Neural cell (in vitro differentiated cells): ENCODE data around the gene PCLO. TPM values are rescaled to one million over a fixed set of nuclear protein-coding genes. Genes with fewer than 3 reads are reported as not detected.

ENCODE experiments used
- H2AFZ ChIP-seq: fragments of 200-600, 300-800 bp; sonication (generic), shearing (Covaris generic); 2 replicates; pipeline ENCODE4 v1.6.0; 2014; ENCODE audit warnings: low read depth, mild to moderate bottlenecking, antibody characterized with exemption, low read length, moderate library complexity
- H3F3A ChIP-seq: fragments of 200-600 bp; shearing (Covaris generic); 2 replicates; pipeline ENCODE4 v1.6.1; 2016; ENCODE audit warnings: mild to moderate bottlenecking, moderate library complexity, mixed read lengths, antibody characterized with exemption, low read length; ENCODE audit not compliant: insufficient read depth, poor library complexity, severe bottlenecking
- H3K27ac ChIP-seq: fragments of 200-600, 300-800 bp; sonication (generic), shearing (Covaris generic); 2 replicates; pipeline ENCODE4 v1.5.1; 2014; ENCODE audit warnings: mild to moderate bottlenecking, low read length, moderate library complexity
- H3K27me3 ChIP-seq: fragments of 300-800, 200-600 bp; sonication (generic), shearing (Covaris generic); 2 replicates; pipeline ENCODE4 v1.6.0; 2014; ENCODE audit warnings: mild to moderate bottlenecking, low read depth, low read length, moderate library complexity; ENCODE audit not compliant: insufficient read depth
- H3K36me3 ChIP-seq: fragments of 300-800, 200-600 bp; sonication (generic), shearing (Covaris generic); 2 replicates; pipeline ENCODE4 v1.5.1; 2014; ENCODE audit warnings: mild to moderate bottlenecking, antibody characterized with exemption, low read length, moderate library complexity; ENCODE audit not compliant: insufficient read depth
- H3K4me2 ChIP-seq: fragments of 300-800, 200-600 bp; sonication (generic), shearing (Covaris generic); 2 replicates; pipeline ENCODE4 v1.6.0; 2014; ENCODE audit warnings: mild to moderate bottlenecking, low read length
- H3K4me3 ChIP-seq: fragments of 300-800, 200-600 bp; sonication (generic), shearing (Covaris generic); 2 replicates; pipeline ENCODE4 v1.5.1; 2014; ENCODE audit warnings: mild to moderate bottlenecking, low read length, moderate library complexity
- H3K79me2 ChIP-seq: fragments of 200-600 bp; shearing (Covaris generic); replicated peaks from 2 replicates; pipeline ENCODE4 v1.6.0; 2014; ENCODE audit warnings: mild to moderate bottlenecking, low read length, moderate library complexity; ENCODE audit not compliant: insufficient read depth
- H3K9ac ChIP-seq: fragments of 300-800, 200-600 bp; sonication (generic), shearing (Covaris generic); 2 replicates; pipeline ENCODE4 v1.6.1; 2016; ENCODE audit warnings: mild to moderate bottlenecking, low read length, mixed read lengths
- H3K9me2 ChIP-seq: fragments of 200-600 bp; shearing (Covaris generic); 2 replicates; pipeline ENCODE4 v1.6.1; 2016; ENCODE audit warnings: mild to moderate bottlenecking, low read length, mixed read lengths; ENCODE audit not compliant: insufficient read depth
- H3K9me3 ChIP-seq: fragments of 200-600, 300-800 bp; sonication (generic), shearing (Covaris generic); 2 replicates; pipeline ENCODE4 v1.6.1; 2016; ENCODE audit warnings: mild to moderate bottlenecking, mixed run types, low read length, moderate library complexity, mixed read lengths
- H4K20me1 ChIP-seq: fragments of 200-600 bp; shearing (Covaris generic); 2 replicates; pipeline ENCODE4 v1.6.1; 2016; ENCODE audit warnings: mild to moderate bottlenecking, mixed run types; ENCODE audit not compliant: insufficient read depth
- EP300 ChIP-seq: fragments of 450-650 bp; conservative IDR thresholded peaks from 2 replicates; pipeline ENCODE4 v1.6.1; 2014; ENCODE audit warnings: antibody characterized with exemption, mild to moderate bottlenecking, moderate library complexity; ENCODE audit not compliant: poor library complexity, severe bottlenecking
- EZH2 ChIP-seq: fragments of 200-600, 300-800 bp; shearing (Covaris generic), sonication (generic); IDR thresholded peaks from 2 replicates; pipeline ENCODE4 v1.6.1; 2014; ENCODE audit warnings: antibody characterized with exemption, low read length, borderline replicate concordance, mild to moderate bottlenecking; ENCODE audit not compliant: insufficient read depth, poor library complexity, severe bottlenecking
- MXI1 ChIP-seq: fragments of 450-650 bp; conservative IDR thresholded peaks from 2 replicates; pipeline ENCODE4 v1.6.1; 2014; ENCODE audit warnings: antibody characterized with exemption, mild to moderate bottlenecking; ENCODE audit not compliant: poor library complexity, severe bottlenecking
- POLR2AphosphoS5 ChIP-seq: IDR thresholded peaks from 2 replicates; pipeline ENCODE4 v1.6.1; 2012
- RAD21 ChIP-seq: fragments of 450-650 bp; conservative IDR thresholded peaks from 2 replicates; pipeline ENCODE4 v1.6.1; 2014; ENCODE audit warnings: antibody characterized with exemption, mild to moderate bottlenecking, moderate library complexity
- REST ChIP-seq: IDR thresholded peaks from 2 replicates; pipeline ENCODE4 v1.6.1; 2012; ENCODE audit warnings: borderline replicate concordance
- SMC3 ChIP-seq: fragments of 450-650 bp; conservative IDR thresholded peaks from 2 replicates; pipeline ENCODE4 v1.6.1; 2014; ENCODE audit warnings: antibody characterized with exemption, mild to moderate bottlenecking, moderate library complexity; ENCODE audit not compliant: poor library complexity
- TAF1 ChIP-seq: IDR thresholded peaks from 2 replicates; pipeline ENCODE4 v1.6.1; 2012; ENCODE audit warnings: low read depth
- polyA plus RNA-seq: library from polyadenylated mRNA; depleted of rRNA; stranded (reverse); fragments of >200 nt; gene quantifications from 2 replicates; pipeline ENCODE4 v1.2.3, GENCODE V29; 2014
- TF ChIP-seq, protein P1 (sequence below): fragments of 450-650 bp; IDR thresholded peaks from 2 replicates; pipeline ENCODE4 v1.5.1; 2014; ENCODE audit warnings: antibody characterized with exemption, mild to moderate bottlenecking, moderate library complexity; ENCODE audit not compliant: poor library complexity, severe bottlenecking

PCLO gene
- polyA plus RNA-seq, 1 donor from 2014 or later: 25.5 TPM

DNA sequence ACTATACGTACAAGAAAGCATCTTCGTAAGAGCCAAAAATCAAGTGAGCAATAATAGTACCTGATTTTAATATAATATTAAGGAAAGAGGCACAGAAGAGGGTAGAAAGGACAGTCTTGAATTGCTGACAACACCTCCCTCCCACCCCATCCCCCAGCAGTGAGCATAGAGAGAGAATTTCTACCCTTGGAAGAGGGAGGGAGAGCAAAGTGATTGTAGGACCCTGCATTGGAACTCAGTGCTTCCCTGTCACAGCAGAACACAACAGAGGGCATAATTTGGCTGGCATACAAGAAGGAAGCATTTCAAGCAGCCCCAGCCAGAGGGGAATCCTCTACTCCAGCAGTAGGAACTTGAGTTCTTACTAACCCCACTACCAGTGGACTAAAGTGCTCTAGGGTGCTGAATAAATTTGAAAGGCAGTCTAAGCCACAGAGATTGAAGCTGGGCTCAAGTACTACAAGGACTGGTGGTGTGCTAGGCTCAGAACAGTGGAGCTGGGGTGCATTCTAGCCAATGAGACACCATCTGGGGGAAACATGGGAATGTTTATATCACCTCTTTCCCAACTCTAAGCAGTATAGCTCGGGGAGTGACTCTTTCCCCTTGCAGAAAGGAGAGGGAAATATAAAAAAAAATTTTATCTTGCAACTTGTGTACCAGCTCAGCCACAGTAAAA is 44.2 kb downstream of the PCLO start:
- Histone ChIP-seq H3K4me2 (no peak overlapping the region), H3K36me3 (no peaks in the 10 kb centered on the region), H2AFZ (no peak overlapping the region), H3K27ac (no peak overlapping the region), H3K9me2 (no peaks in the 10 kb centered on the region), H3F3A (no peaks in the 10 kb centered on the region), H3K9ac (no peak overlapping the region), H4K20me1 (no peaks in the 10 kb centered on the region), H3K4me3 (no peak overlapping the region), H3K9me3 (no peaks in the 10 kb centered on the region), H3K79me2 (peaks cover 5% of the 10 kb centered on the region), H3K27me3 (no peaks in the 10 kb centered on the region)
- TF ChIP-seq REST: no peak
- no peak for TF ChIP-seq POLR2AphosphoS5
- no peak for TF ChIP-seq EP300
- no peak for TF ChIP-seq RAD21
- no peak for TF ChIP-seq TAF1
- TF ChIP-seq MXI1: no peak
- TF ChIP-seq, protein P1, sequence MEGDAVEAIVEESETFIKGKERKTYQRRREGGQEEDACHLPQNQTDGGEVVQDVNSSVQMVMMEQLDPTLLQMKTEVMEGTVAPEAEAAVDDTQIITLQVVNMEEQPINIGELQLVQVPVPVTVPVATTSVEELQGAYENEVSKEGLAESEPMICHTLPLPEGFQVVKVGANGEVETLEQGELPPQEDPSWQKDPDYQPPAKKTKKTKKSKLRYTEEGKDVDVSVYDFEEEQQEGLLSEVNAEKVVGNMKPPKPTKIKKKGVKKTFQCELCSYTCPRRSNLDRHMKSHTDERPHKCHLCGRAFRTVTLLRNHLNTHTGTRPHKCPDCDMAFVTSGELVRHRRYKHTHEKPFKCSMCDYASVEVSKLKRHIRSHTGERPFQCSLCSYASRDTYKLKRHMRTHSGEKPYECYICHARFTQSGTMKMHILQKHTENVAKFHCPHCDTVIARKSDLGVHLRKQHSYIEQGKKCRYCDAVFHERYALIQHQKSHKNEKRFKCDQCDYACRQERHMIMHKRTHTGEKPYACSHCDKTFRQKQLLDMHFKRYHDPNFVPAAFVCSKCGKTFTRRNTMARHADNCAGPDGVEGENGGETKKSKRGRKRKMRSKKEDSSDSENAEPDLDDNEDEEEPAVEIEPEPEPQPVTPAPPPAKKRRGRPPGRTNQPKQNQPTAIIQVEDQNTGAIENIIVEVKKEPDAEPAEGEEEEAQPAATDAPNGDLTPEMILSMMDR: no peak
- no peak for TF ChIP-seq EZH2
- no peak for TF ChIP-seq SMC3

GRCh38 chr7:83117466-83117865 is 45.2 kb downstream of the PCLO start:
- Histone ChIP-seq H2AFZ (no peak overlapping the region), H3K9me2 (no peaks in the 10 kb centered on the region), H3K9me3 (no peaks in the 10 kb centered on the region), H3K27ac (no peak overlapping the region), H3K79me2 (peaks cover 5% of the 10 kb centered on the region), H3K9ac (no peak overlapping the region), H3K36me3 (no peaks in the 10 kb centered on the region), H4K20me1 (no peaks in the 10 kb centered on the region), H3F3A (no peaks in the 10 kb centered on the region), H3K4me3 (no peak overlapping the region), H3K4me2 (no peak overlapping the region), H3K27me3 (no peaks in the 10 kb centered on the region)
- TF ChIP-seq RAD21 (no peak), EZH2 (no peak), REST (no peak), MXI1 (no peak), TAF1 (no peak), EP300 (no peak), POLR2AphosphoS5 (no peak), SMC3 (no peak)
- TF ChIP-seq, protein P1: no peak
